ENCODE results near the gene NOD2. TPM values are rescaled to one million over a fixed set of nuclear protein-coding genes. Genes with fewer than 3 reads are reported as not detected.

Gene NOD2
- total RNA-seq, 4 donors from 2014 or later, result 1.5 to 5.6 (median 1.9) TPM; not detected in 1

GRCh38 chr16:50705436-50706110 is 12.2 kb downstream of the NOD2 start:
- intact Hi-C loops (cut with DNase I; ENCODE audit: low total_unique reads), result no loop called here
- DNase-seq, result no peak
- no peaks in the 10 kb centered on the region for H3K27me3 ChIP-seq
- H3K4me1 ChIP-seq, result no peaks in the 10 kb centered on the region
- no peak overlapping the region for H3K27ac ChIP-seq
- no peaks in the 10 kb centered on the region for H3K36me3 ChIP-seq
- no peaks in the 10 kb centered on the region for H3K9me3 ChIP-seq
- TF ChIP-seq POLR2A (IDR thresholded peaks at IDR 0.05), result no peak
- TF ChIP-seq CTCF (IDR thresholded peaks at IDR 0.05), result no peak
- H3K4me3 ChIP-seq, result no peak overlapping the region

- Histone ChIP-seq H3K9me3 (no peaks in the 10 kb centered on the region), H3K4me1 (no peaks in the 10 kb centered on the region), H3K36me3 (no peaks in the 10 kb centered on the region), H3K27me3 (no peaks in the 10 kb centered on the region), H3K4me3 (no peak overlapping the region), H3K27ac (no peak overlapping the region)
- TF ChIP-seq CTCF (IDR thresholded peaks at IDR 0.05) (no peak), POLR2A (IDR thresholded peaks at IDR 0.05) (no peak)
- DNase-seq, result no peak
- intact Hi-C loops (cut with DNase I; ENCODE audit: low total_unique reads), result no loop called here
These were observed 12.8 kb downstream of the NOD2 start for GRCh38 chr16:50706250-50706649.

- TF ChIP-seq CTCF (IDR thresholded peaks at IDR 0.05) (no peak), POLR2A (IDR thresholded peaks at IDR 0.05) (no peak)
- intact Hi-C loops (cut with DNase I; ENCODE audit: low total_unique reads), result no loop called here
These were observed 15.1 kb downstream of the NOD2 start for GRCh38 chr16:50708373-50709060.

GRCh38 chr16:50709061-50709684 is 15.8 kb downstream of the NOD2 start:
- DNase-seq, result no peak
- intact Hi-C loops (cut with DNase I; ENCODE audit: low total_unique reads), result no loop called here
- H3K4me3 ChIP-seq, result no peak overlapping the region
- no peaks in the 10 kb centered on the region for H3K4me1 ChIP-seq
- H3K27ac ChIP-seq, result no peak overlapping the region
- H3K36me3 ChIP-seq, result no peaks in the 10 kb centered on the region
- no peak for TF ChIP-seq CTCF (IDR thresholded peaks at IDR 0.05)
- no peak for TF ChIP-seq POLR2A (IDR thresholded peaks at IDR 0.05)
- H3K27me3 ChIP-seq, result no peaks in the 10 kb centered on the region
- H3K9me3 ChIP-seq, result no peaks in the 10 kb centered on the region

More at GRCh38 chr16:50708373-50709060, 15.1 kb downstream of the NOD2 start:
- H3K4me3 ChIP-seq, result no peak overlapping the region
- no peaks in the 10 kb centered on the region for H3K36me3 ChIP-seq
- no peak overlapping the region for H3K27ac ChIP-seq
- no peaks in the 10 kb centered on the region for H3K27me3 ChIP-seq
- H3K4me1 ChIP-seq, result no peaks in the 10 kb centered on the region
- DNase-seq, result no peak
- no peaks in the 10 kb centered on the region for H3K9me3 ChIP-seq

GRCh38 chr16:50709980-50710379 is 16.6 kb downstream of the NOD2 start:
- DNase-seq, result no peak
- no peaks in the 10 kb centered on the region for H3K4me1 ChIP-seq
- H3K27ac ChIP-seq, result no peak overlapping the region
- H3K4me3 ChIP-seq, result no peak overlapping the region
- TF ChIP-seq POLR2A (IDR thresholded peaks at IDR 0.05) (no peak), CTCF (IDR thresholded peaks at IDR 0.05) (no peak)
- intact Hi-C loops (cut with DNase I; ENCODE audit: low total_unique reads), result no loop called here
- H3K27me3 ChIP-seq, result no peaks in the 10 kb centered on the region
- no peaks in the 10 kb centered on the region for H3K9me3 ChIP-seq
- no peaks in the 10 kb centered on the region for H3K36me3 ChIP-seq

Measured in uterus (tissue), 4 donors.